ENCODE results near the gene ZNF322. TPM values are rescaled to one million over a fixed set of nuclear protein-coding genes. Genes with fewer than 3 reads are reported as not detected.

Gene ZNF322
- total RNA-seq, 2 experiments from 2014 or later, result 12.2 to 19.0 TPM

- Histone ChIP-seq H3K79me2 (ENCODE audit: insufficient read depth, low read depth, low read length) (peaks cover 9% of the 10 kb centered on the region), H3K9me2 (ENCODE audit: insufficient read depth, low read length) (no peaks in the 10 kb centered on the region), H3K36me3 (ENCODE audit: insufficient read depth, low read length) (no peaks in the 10 kb centered on the region), H3K4me1 (ENCODE audit: insufficient read depth, low read length, poor library complexity, severe bottlenecking) (peaks cover 18% of the 10 kb centered on the region), H3K4me3 (ENCODE audit: low read depth, low read length, poor library complexity, severe bottlenecking) (no peak overlapping the region), H2AFZ (ENCODE audit: low read length) (peak overlapping the region; percentile 64), H4K20me1 (ENCODE audit: insufficient read depth, low read length) (0 out of 2 replicates have a peak, but pooled peaks cover 3% of the 10 kb centered on the region), H3K4me2 (ENCODE audit: low read length) (no peak overlapping the region), H3K27ac (ENCODE audit: low read depth, low read length, poor library complexity, severe bottlenecking) (no peak overlapping the region), H3K9me3 (ENCODE audit: low read length) (no peaks in the 10 kb centered on the region)
- peak; percentile 63 for TF ChIP-seq CTCF (conservative IDR thresholded peaks at IDR 0.05; ENCODE audit: low read length)
- TF ChIP-seq EZH2phosphoT487 (IDR thresholded peaks at IDR 0.05; ENCODE audit: borderline replicate concordance, low read depth, low read length), result no peak
- intact Hi-C loops (cut with micrococcal nuclease; ENCODE audit: unreplicated experiment), result no loop called here
- ChIA-PET POLR2A (interaction anchor here (1.0 to 1.8 kb wide), 2 partner anchors 9 to 13 kb away, joined by 3 to 5 read pairs; no protein-coding TSS in a partner anchor), CTCF (ENCODE audit: unreplicated experiment) (no interaction called here)
- DNase-seq (ENCODE audit: low spot score), result peak; percentile 57
- BruUV-seq (replicated peaks), result no TSS peak
Observed at GRCh38 chr6:26592649-26593048, 66.9 kb downstream of the ZNF322 start.

GRCh38 chr6:26588965-26589364 lies 70.6 kb downstream of the ZNF322 start:
- CTCF ChIA-PET (ENCODE audit: unreplicated experiment), result no interaction called here
- intact Hi-C loops (cut with micrococcal nuclease; ENCODE audit: unreplicated experiment), result no loop called here

More at GRCh38 chr6:26588965-26589364, 70.6 kb downstream of the ZNF322 start:
- Histone ChIP-seq H4K20me1 (ENCODE audit: insufficient read depth, low read length) (no peaks in the 10 kb centered on the region), H3K27ac (ENCODE audit: low read depth, low read length, poor library complexity, severe bottlenecking) (no peak overlapping the region), H3K9me2 (ENCODE audit: insufficient read depth, low read length) (no peaks in the 10 kb centered on the region), H3K4me1 (ENCODE audit: insufficient read depth, low read length, poor library complexity, severe bottlenecking) (peaks cover 10% of the 10 kb centered on the region), H3K79me2 (ENCODE audit: insufficient read depth, low read depth, low read length) (no peaks in the 10 kb centered on the region), H2AFZ (ENCODE audit: low read length) (no peak overlapping the region), H3K36me3 (ENCODE audit: insufficient read depth, low read length) (no peaks in the 10 kb centered on the region), H3K9me3 (ENCODE audit: low read length) (no peaks in the 10 kb centered on the region), H3K4me2 (ENCODE audit: low read length) (no peak overlapping the region), H3K4me3 (ENCODE audit: low read depth, low read length, poor library complexity, severe bottlenecking) (no peak overlapping the region)
- POLR2A ChIA-PET, result interaction anchor here (0.6 to 0.9 kb wide), 2 partner anchors 12 to 474 kb away, joined by 3 to 9 read pairs; no protein-coding TSS in a partner anchor
- BruUV-seq (replicated peaks), result no TSS peak
- TF ChIP-seq CTCF (conservative IDR thresholded peaks at IDR 0.05; ENCODE audit: low read length), result no peak
- no peak for TF ChIP-seq EZH2phosphoT487 (IDR thresholded peaks at IDR 0.05; ENCODE audit: borderline replicate concordance, low read depth, low read length)
- DNase-seq (ENCODE audit: low spot score), result no peak

Other genes with a start within 250 kb of the ZNF322 start
- gene BTN3A3, start 219.2 kb downstream of the ZNF322 start, total RNA-seq (2014; rRNA removed; shearing (Covaris generic)), result 17.4 and 20.5 TPM in 2 replicates
- gene BTN3A3, start 219.2 kb downstream of the ZNF322 start, total RNA-seq (2022), result 22.1 and 26.9 TPM in 2 replicates
- gene BTN2A1, start 201.8 kb downstream of the ZNF322 start, total RNA-seq (2014; rRNA removed; shearing (Covaris generic)), result 15.4 and 22.8 TPM in 2 replicates
- 23.4 and 23.5 TPM in 2 replicates for gene BTN2A1, start 201.8 kb downstream of the ZNF322 start, total RNA-seq (2022)
- 0.25 and 0.36 TPM in 2 replicates for gene BTN1A1, start 159.4 kb downstream of the ZNF322 start, total RNA-seq (2014; rRNA removed; shearing (Covaris generic))
- gene BTN1A1, start 159.4 kb downstream of the ZNF322 start, total RNA-seq (2022), result 1.0 and 1.1 TPM in 2 replicates
- 113 and 116 TPM in 2 replicates for gene HMGN4, start 121.4 kb downstream of the ZNF322 start, total RNA-seq (2014; rRNA removed; shearing (Covaris generic))
- 104 and 113 TPM in 2 replicates for gene HMGN4, start 121.4 kb downstream of the ZNF322 start, total RNA-seq (2022)
- gene ABT1, start 62.8 kb downstream of the ZNF322 start, total RNA-seq (2014; rRNA removed; shearing (Covaris generic)), result 32.2 and 34.6 TPM in 2 replicates
- gene ABT1, start 62.8 kb downstream of the ZNF322 start, total RNA-seq (2022), result 25.3 and 26.3 TPM in 2 replicates

Data from OCI-LY7 (cell line).